ENCODE data around the gene CCDC13.

The CCDC13 gene

DNA sequence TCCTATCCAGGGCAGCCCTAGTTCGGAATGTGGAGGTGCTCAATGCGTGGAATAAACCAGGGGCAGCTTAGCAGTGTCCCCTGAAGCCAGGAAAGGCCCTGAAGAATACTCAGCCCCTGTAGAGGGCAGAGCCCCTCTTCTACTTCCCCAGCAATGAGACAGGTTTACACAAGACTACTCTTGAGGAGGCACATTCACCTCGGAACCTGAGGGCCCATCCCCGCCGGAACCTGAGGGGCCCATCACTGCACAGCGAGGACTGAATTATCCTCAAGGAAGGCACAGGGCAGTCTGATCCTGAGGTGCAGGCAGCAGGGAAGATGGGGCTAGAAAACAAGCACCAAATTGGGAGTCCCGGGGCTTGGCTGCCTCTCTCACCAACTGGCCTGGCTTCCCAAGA, 22.2 kb downstream of the CCDC13 start:
- DNase-seq = no peak

DNA sequence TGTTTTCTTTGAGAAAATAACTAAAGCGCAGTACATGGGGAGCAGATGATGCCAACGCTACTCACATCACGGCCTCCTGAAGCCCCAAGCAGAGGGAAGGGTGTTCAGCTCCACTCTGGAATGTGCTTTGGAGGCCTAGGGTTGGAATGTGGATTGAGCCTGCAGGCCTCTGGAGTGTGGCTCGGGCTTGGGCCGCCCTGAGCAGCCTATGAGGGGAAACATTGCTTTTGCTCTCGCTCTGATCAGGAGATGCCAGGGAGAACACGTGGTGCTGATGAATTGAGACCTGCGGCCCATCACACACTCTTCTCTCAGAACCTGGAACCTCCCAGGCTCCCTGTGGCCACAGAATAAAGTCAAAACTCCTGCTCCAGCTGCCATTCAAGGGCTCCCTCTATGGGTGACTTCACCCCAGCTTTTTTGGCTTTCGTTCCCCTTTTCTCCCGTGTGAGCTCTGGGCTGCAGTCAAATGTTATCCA, 23.3 kb downstream of the CCDC13 start:
- DNase-seq = no peak

DNA sequence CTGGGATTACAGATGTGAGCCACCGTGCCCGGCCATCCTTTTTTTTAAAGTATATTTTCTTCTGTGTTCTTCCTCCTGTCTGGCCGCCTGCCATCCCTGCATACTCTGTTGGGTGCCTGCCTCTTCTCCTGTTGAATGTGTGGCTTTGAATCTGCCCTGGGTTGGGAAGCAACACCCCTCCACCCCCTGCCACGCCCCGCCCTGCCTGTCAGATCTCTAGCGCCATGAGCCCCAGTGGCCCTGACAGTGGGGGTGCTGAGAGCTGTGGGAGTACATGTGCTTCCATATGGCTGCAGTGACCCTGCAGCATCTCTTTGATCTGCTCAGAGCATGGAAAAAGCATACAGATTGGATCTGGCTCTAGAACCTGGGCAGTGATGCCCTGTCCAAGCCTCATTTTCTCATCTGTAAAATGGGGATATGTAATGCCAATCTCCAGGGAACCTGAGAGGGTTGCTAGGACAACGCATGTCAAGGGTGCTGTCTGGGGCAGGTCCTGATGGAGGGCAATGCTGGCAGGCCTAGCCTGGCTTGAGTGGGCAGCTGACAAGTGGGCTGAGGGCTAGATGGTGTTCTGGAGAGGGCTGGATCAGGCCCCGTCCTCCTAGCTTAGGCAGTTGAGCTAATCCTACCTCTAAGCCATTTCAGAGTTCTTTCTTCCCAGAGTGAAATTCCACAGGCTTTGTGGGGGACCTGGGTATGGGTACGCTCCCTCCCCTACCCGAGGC, 23.9 kb downstream of the CCDC13 start:
- no peak for DNase-seq

- DNase-seq = no peak
Measured at GRCh38 chr3:42747581-42747980, 25.5 kb downstream of the CCDC13 start.

DNA sequence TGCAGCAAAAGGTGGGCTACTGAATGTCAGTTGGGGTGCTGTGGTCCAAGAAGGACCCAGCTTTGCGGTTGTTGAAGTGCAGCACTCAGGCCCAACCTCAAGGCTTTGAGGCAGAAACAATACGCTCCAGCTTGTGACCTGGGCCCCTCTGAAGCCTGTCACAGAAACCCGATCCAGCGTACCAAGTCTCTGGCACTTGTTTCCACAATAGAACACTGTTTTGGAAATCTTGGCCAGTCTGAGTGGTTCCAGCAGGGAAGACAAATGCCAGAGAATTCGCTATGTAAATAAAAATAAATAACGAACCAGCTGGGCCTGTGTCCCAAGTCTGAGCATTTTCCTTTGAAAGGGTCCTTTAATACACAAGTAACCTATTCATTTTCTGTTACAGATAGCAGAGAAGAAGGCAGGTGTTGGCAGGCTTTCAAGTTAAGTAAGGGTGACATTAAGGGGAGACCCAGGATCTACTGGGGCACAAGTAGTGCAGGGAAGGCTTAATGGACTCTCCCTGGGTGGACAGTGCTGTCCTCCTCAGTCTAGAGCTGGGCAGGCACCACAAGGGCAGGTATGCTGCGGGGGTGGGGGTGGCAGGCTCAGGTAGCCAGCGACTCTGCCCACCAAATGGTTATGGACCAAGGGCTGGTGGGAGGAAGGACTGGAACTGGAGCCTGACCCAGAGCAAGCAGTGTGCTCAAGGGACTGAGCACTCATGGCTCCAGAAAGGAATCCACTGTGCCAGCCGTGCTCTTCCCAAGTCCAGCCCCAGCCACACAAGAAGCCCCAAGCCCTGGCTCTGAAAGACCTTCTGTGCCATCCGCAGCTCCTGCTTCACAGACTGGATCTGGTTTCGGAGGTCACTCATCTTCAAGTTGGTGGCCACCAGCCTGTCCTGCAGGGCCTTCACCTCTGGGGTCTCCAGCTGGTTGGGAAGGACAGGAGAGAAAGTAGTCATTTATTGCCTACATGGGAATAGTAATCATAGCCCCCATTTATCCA, 26.3 kb downstream of the CCDC13 start:
- no peak for DNase-seq

GRCh38 chr3:42745776-42746454, 27.1 kb downstream of the CCDC13 start:
- no peak for DNase-seq

DNA sequence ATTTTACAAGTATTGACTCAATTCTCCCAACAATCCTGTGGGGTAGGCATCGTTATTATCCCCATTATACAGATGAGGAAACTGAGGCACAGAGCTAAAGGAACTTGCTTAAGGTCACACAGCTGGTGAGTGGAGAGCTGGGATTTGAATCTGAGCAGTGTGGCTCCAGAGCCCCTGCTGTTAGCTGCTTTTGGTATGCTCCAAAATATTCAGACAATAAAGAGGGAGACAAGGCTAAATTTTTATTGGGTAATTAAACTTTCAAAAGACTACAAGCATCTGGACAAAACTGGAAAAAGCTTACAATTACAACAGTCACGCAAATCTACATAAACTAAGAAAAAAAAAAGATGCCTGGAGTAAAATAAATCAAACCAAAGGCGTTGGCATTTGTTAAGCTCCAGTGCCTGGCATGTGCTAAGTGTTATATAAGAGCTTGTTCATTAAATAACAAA, 27.7 kb downstream of the CCDC13 start:
- DNase-seq = no peak

DNA sequence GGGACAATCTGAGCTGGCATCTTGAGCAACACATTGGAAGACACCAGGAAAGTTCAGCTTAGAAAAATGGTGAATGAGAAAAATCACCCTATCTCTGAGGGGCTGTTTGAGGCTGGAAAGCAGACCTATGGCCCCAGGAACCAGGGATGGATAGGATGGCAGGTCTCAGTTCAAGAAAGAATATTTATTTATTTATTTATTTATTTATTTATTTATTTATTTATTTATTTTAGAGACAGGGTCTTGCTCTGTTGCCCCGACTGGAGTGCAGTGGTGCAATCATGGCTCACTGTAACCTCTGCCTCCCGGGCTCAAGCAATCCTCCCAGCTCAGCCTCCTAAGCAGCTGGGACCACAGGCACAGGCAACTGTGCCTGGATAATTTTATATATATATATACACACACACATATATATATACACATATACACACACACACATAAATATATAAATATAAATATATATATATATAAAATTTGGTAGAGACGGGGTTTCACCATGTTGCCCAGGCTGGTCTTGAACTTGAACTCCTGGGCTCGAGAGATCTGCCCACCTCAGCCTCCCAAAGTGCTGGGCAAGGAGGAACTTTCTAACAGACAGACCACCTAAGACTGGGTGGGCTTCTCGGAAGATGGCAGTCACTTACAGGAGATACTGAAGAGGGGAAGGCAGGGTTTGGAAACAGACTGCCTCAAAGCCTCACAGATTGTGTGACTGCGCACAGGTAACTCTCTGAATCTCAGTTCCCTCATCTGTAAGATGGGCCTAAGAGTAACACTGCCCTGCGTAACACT, 29.7 kb downstream of the CCDC13 start:
- no peak for DNase-seq

DNA sequence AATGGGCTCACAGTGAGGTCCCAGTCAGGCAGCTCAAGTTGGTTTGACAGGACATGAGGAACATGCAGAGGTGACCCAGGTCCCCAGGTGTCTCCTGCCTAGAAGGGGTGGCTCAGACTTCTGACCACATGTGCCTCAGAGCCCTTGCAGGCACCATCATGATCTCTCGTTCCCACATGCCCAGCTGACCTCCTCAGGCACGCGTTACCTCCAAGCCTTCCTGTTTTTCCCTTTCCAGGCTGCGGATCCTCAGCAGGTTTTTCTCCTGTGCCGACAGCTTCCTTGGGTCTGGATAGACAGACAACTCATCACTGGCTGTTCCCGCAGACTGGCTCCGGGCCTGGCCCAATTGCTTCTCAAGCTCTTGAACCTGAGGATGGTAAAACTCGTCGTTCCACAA, 30.4 kb downstream of the CCDC13 start:
- no peak for DNase-seq

DNA sequence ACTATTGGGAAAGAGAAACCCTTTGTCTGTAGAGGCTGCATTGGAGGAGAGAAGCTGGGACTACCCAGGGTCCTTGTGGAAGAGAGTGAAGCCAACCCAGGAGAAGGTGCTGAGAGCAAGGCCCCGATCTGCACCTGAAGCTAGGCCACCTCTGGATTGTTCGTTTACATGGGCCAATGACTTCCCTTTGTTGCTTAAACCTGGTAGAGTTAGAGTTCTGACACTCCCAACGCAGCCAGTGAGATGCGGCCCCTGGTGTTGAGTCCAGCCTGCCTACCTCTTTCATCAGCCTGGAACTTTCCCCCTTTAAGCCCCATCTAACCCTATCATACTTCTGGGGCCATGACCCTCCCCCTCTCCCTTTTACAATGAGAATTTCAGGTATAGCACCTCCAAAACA, 30.8 kb downstream of the CCDC13 start:
- DNase-seq = no peak

DNA sequence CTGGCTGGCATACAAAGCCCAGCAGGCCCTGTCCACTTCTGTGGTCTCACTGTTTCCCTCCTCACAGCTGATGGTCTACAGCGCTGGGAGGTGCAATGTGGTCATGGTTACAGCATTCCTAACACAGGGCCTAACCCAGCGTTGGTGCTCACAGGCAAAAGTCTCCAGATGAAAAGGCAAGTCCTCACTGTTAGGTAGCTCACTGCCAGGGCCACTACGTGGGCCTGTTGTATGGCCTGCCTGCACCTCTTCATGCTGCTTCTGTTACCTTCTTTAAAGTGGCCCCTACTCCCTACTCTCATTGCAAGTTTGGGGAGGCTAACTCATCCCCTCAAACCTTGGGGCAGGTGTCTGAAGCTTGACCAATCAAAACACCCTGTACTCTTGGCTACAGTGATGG, 31.3 kb downstream of the CCDC13 start:
- DNase-seq = no peak

DNA sequence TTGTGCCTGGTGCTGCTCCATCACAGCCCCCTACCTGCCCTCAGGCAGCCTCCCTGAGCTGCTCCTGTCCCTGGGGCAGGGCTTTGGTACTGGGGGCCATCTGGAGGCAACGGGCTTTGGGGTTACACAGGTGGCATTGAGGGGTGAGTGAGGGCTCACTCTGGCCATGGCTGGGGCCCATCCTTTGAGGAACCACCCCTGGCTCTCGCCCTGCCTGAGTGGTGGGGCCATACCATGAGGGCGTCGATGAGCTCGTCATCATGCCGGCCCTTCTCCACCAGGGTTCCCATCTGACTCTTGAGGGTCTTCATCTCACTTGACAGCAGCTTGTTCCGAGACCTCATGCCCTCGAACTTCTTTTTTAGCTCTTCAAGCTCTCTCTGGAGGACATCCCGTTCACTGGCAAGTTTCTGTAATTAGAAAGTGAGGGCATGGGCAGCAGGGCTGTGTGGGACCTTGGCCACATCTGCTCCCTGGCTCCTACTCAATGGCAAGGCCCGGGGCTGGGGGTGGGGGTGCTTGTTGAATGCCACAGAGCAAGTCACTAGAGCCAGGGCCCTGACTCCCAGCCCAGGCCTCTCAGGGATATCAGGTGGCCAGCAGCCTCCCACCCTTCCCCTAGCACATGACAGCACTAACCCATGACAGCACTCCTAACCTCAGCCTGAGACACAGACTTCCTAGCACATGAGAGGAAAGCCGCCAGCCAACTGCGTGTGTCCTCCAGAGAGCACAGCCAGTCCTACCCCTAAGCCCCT, 33.5 kb downstream of the CCDC13 start:
- DNase-seq = no peak

DNA sequence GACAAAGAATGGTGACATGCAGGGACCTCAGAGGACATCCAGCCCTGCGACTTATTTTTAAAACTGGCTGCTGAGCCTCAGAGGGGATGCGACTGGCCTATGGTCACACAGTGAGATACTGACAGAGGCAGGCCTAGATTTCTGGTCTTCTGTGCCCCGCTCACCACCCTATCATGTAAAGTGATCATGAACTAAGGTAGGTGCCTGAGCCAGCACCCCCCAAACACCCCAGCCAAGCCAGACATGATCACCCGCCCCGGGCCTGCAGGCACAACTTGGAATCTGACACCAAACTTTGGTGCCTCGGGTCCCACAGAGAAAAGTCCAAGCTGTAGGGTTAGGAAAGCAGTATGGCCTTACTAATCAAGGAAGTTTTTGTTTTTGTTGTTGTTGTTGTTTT, 36.5 kb downstream of the CCDC13 start:
- no peak for DNase-seq

DNA sequence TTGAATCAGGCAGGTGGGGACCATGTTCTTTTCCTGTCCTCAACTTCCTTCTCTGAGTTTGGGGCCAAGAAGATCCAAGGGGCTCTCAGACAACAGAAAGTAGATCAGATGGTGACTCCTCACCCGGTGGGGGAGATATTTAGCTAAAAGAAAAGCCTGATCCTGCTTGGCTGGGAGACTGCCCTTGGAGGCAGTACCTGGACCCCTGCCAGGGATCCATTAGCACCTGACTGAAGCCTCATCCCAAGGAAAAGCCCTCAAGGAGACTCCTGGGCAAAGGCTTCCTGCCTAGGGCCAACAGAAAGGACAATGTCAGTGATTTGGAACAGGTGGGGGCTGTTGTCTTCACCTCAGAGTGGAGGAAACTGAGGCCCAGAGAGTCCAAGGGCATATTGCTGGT, 37.0 kb downstream of the CCDC13 start:
- DNase-seq = no peak

DNA sequence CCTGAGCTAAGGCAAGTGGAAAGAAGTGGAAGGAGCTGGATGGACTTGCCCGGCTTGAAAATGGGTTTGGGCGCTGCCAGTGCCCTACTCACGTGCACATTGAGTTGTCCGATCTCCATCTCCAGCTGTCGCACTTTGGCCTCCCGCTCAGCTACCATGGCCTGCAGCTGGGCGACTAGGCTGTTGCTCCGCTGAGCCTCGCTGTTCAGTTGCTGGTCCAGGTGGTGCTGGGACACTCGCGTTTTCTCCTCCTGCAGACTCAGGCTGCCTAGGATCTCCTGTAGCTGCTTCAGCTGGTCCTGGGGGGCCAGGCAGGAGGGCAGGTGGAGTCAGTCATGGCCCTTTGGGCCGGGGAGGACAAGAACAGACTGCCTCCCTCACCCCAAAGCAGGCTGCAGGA, 37.4 kb downstream of the CCDC13 start:
- no peak for DNase-seq

GRCh38 chr3:42735019-42735418, 38.0 kb downstream of the CCDC13 start:
- DNase-seq = no peak

- no peak for DNase-seq
Measured at GRCh38 chr3:42734263-42734860, 38.7 kb downstream of the CCDC13 start.

DNA sequence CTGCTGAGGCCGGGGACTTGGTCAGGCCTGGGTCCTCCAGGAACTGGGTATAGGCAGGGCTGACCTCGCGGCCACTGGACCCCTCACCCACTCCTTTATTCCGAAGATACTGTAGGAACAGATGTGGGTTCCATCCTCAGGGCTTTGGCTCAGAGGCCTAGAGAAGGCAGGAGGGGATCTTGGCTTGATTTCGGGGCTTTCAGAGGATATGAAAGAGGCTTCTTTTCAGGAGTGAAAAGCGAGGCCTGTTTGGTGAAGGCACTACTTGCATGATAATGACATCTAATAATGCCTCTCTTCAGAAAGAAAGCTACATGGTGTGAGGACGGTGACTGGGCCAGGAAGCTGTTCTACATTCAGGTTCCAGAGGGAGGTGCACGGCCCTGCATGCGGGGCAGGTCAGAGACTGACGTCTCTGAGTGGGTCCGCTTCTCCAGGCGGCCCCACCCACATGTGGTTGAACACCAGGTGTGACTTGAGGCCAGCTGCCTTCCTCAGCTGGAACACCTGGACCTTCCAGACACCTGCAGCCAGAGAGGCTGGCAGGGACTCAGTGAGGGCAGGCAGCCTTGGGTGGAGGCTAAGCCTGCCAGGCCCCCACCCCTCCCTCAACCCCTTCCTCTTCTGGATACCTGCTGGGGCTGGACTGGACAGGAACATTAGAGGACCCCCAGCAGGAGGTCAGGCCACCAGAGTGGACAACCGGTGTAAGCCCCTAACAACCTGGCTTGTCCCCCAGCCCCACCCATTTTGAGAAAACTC, 39.4 kb downstream of the CCDC13 start:
- no peak for DNase-seq

DNA sequence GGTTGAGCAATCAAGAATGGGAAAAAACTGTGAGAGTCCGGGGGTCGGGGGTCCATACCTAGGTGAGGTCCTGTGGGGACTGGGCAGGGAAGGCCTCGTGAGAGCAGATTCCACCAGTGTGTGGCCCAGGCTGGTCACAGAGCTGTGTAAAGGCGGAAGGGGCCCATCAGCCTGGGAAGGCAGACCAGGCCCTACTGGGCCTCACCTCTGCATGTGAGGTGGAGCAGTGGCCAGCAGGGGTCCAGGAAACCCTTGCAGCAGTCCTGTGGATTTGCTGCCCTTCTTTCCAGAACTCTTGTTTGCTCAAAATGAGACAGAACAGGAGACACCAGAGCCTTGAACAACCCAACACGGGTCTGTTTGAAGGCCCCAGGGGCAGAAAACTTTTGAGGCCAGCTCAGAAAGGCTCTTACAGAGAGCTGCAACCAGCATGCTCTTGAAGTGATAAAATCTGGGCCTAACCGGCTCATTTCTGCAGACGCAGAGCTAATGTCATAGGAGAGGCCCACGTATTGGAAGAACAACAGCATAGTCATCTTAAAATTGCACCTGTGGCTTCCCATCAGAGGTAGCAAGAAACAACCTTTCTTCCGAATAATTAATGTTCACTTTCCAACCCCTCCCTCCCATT, 40.1 kb downstream of the CCDC13 start:
- no peak for DNase-seq

Measured in NCI-H2227 treated with DMSO at 0.1 percent for 48 hours (cell line).